Neural progenitor cell (in vitro differentiated cells): ENCODE data around the gene UBE2R2. TPM values are rescaled to one million over a fixed set of nuclear protein-coding genes. Genes with fewer than 3 reads are reported as not detected.

Source experiments
- DNase-seq: peaks from one replicate; pipeline ENCODE4 v3.0.0-alpha.2; 2016; ENCODE audit warnings: low spot score
- H2AFZ ChIP-seq: fragments of 200-600 bp; sonication (generic); replicated peaks from 2 replicates; pipeline ENCODE4 v1.6.1; 2016; ENCODE audit warnings: antibody characterized with exemption
- H3F3A ChIP-seq: fragments of 200-600 bp; sonication (generic); 2 replicates; pipeline ENCODE4 v1.6.1; 2016; ENCODE audit warnings: antibody characterized with exemption, low read depth
- H3K27ac ChIP-seq: fragments of 200-600 bp; sonication (generic); 2 replicates; pipeline ENCODE4 v1.5.1; 2016; ENCODE audit warnings: mild to moderate bottlenecking
- H3K27me3 ChIP-seq: fragments of 200-600 bp; sonication (generic); 2 replicates; pipeline ENCODE4 v1.6.1; 2016; ENCODE audit warnings: mild to moderate bottlenecking, moderate library complexity
- H3K36me3 ChIP-seq: fragments of 200-600 bp; sonication (generic); 2 replicates; pipeline ENCODE4 v1.5.1; 2016
- H3K4me1 ChIP-seq: fragments of 200-600 bp; sonication (generic); 2 replicates; pipeline ENCODE4 v1.6.1; 2016; ENCODE audit warnings: mixed run types
- H3K4me2 ChIP-seq: fragments of 200-600 bp; sonication (generic); 2 replicates; pipeline ENCODE4 v1.6.1; 2016
- H3K4me3 ChIP-seq: fragments of 200-600 bp; sonication (generic); 2 replicates; pipeline ENCODE4 v1.5.1; 2016
- H3K79me2 ChIP-seq: fragments of 200-600 bp; sonication (generic); 2 replicates; pipeline ENCODE4 v1.6.1; 2016; ENCODE audit warnings: low read depth
- H3K9ac ChIP-seq: fragments of 200-600 bp; sonication (generic); 2 replicates; pipeline ENCODE4 v1.6.1; 2016
- H3K9me3 ChIP-seq: fragments of 200-600 bp; sonication (generic); 2 replicates; pipeline ENCODE4 v1.5.1; 2016; ENCODE audit warnings: low read depth
- H4K20me1 ChIP-seq: fragments of 200-600 bp; sonication (generic); 2 replicates; pipeline ENCODE4 v1.6.1; 2016; ENCODE audit warnings: low read depth
- H3K27ac Mint-ChIP-seq: 3 replicates; pipeline ENCODE4 v1.8.0; 2021; ENCODE audit warnings: mixed read lengths
- H3K27me3 Mint-ChIP-seq: 2 replicates; pipeline ENCODE4 v1.8.0; 2022; ENCODE audit warnings: low read depth, mild to moderate bottlenecking, inconsistent platforms, moderate library complexity, mixed read lengths; ENCODE audit not compliant: insufficient read depth
- H3K36me3 Mint-ChIP-seq: 3 replicates; pipeline ENCODE4 v1.8.0; 2021; ENCODE audit warnings: mixed read lengths
- H3K4me1 Mint-ChIP-seq: 3 replicates; pipeline ENCODE4 v1.8.0; 2021; ENCODE audit warnings: mixed read lengths
- H3K4me3 Mint-ChIP-seq: 3 replicates; pipeline ENCODE4 v1.8.0; 2021; ENCODE audit warnings: mild to moderate bottlenecking, moderate library complexity, mixed read lengths
- H3K9me3 Mint-ChIP-seq: 3 replicates; pipeline ENCODE4 v1.8.0; 2020; ENCODE audit warnings: mixed read lengths
- EZH2 ChIP-seq: fragments of 200-600 bp; sonication (generic); IDR thresholded peaks from 2 replicates; pipeline ENCODE4 v1.6.1; 2017; ENCODE audit warnings: antibody characterized with exemption, mild to moderate bottlenecking, moderate library complexity
- EZH2phosphoT487 ChIP-seq: fragments of 200-600 bp; sonication (generic); IDR thresholded peaks from 2 replicates; pipeline ENCODE4 v1.6.1; 2017; ENCODE audit warnings: antibody characterized with exemption
- total RNA-seq: library from RNA; depleted of rRNA; stranded (reverse); fragments of >200 nt; gene quantifications from 2 replicates; pipeline ENCODE4 v1.2.3, GENCODE V29; 2015; ENCODE audit warnings: low replicate concordance
- TF ChIP-seq, protein P1 (sequence below): fragments of 200-600 bp; sonication (generic); IDR thresholded peaks from 2 replicates; pipeline ENCODE4 v1.5.1; 2017; ENCODE audit warnings: antibody characterized with exemption, mild to moderate bottlenecking

UBE2R2 gene
- total RNA-seq, 1 donor from 2014 or later: 68.3 TPM

DNA sequence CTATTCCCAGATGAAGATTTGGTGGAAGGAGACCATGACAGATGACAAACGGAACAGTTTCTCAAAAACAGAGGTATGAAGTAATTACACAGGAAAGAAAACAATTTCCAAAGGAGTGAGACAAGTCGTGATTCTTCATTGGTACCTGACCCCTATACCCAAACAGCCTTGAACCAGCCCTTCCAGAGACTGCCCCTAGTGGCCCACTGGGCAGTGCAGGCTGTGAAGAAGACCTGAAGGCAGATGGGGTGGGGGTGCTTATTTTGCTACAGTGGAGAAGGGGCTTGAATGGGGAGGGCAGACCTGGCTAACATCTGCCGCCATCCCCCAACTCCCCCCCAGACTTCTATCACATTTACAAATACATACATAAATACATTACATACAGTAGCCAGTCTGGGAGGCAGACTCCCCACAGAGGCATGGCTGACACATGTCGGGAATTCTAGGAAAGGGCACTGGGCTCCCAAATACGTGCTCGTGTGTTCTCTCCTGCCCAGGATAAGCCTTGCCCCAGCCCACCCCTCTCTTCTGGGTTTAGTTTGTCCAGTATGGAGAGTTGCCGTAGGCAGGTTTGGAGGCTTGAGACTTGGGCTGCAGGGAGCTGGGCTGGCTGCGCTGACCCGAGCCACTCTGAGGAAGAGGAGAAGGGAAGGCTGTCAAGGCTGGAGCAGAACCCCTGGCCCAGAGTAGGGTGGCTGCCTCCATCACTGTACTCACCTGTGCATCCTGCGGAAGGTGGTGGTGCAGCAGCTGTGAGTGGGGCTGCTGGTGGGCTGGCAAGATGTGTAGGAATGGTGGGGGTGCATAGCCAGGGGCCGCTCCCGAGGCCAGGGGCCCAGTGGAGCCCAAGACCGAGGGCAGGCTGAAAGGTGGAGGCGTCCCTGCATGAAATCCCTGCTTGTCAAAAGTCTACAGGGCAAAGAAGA, 105.3 kb downstream of the UBE2R2 start:
- Mint-ChIP-seq H3K27me3 (peaks cover 7% of the 10 kb centered on the region), H3K4me1 (peaks cover 14% of the 10 kb centered on the region), H3K27ac (no peak overlapping the region), H3K4me3 (no peak overlapping the region), H3K9me3 (no peaks in the 10 kb centered on the region), H3K36me3 (peaks cover 21% of the 10 kb centered on the region)
- H3K27me3 ChIP-seq: no peaks in the 10 kb centered on the region
- H3K4me1 ChIP-seq: peaks cover 17% of the 10 kb centered on the region
- peaks cover 57% of the 10 kb centered on the region for H3F3A ChIP-seq
- H3K9ac ChIP-seq: no peak overlapping the region
- DNase-seq: peak; percentile 46
- H2AFZ ChIP-seq: no peak overlapping the region
- H3K4me3 ChIP-seq: no peak overlapping the region
- H3K4me2 ChIP-seq: no peak overlapping the region
- TF ChIP-seq EZH2: no peak
- no peak for TF ChIP-seq EZH2phosphoT487
- TF ChIP-seq, protein P1, sequence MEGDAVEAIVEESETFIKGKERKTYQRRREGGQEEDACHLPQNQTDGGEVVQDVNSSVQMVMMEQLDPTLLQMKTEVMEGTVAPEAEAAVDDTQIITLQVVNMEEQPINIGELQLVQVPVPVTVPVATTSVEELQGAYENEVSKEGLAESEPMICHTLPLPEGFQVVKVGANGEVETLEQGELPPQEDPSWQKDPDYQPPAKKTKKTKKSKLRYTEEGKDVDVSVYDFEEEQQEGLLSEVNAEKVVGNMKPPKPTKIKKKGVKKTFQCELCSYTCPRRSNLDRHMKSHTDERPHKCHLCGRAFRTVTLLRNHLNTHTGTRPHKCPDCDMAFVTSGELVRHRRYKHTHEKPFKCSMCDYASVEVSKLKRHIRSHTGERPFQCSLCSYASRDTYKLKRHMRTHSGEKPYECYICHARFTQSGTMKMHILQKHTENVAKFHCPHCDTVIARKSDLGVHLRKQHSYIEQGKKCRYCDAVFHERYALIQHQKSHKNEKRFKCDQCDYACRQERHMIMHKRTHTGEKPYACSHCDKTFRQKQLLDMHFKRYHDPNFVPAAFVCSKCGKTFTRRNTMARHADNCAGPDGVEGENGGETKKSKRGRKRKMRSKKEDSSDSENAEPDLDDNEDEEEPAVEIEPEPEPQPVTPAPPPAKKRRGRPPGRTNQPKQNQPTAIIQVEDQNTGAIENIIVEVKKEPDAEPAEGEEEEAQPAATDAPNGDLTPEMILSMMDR: peak; percentile 71
- no peak overlapping the region for H3K27ac ChIP-seq
- no peaks in the 10 kb centered on the region for H3K9me3 ChIP-seq
- no peaks in the 10 kb centered on the region for H3K36me3 ChIP-seq
- H4K20me1 ChIP-seq: peaks cover 13% of the 10 kb centered on the region
- H3K79me2 ChIP-seq: no peaks in the 10 kb centered on the region

DNA sequence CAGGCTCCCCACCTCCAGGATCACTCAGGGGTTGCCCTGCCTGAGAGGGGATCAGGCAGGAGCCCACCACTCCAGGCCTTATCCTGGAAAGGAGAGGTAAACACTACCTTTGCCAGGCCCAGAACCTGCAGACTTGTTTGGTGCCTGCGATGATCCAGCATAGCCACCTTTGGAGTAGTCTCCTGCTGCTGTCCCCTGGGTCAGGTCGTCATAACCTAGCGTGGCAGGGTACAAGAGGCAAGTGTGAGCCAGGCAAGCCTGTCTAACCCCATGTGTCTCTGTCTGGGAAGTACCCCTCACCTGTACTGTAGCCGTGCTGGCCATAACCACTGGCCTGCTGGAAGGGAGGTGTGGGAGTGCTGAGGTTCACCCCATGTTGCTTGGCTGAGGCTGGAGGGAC, 106.1 kb downstream of the UBE2R2 start:
- no peak overlapping the region for H3K27ac Mint-ChIP-seq
- peaks cover 20% of the 10 kb centered on the region for H3K36me3 Mint-ChIP-seq
- H3K4me3 ChIP-seq: no peak overlapping the region
- no peak overlapping the region for H2AFZ ChIP-seq
- no peaks in the 10 kb centered on the region for H3K79me2 ChIP-seq
- H3K4me1 ChIP-seq: peaks cover 17% of the 10 kb centered on the region
- no peak for DNase-seq
- H3K27me3 Mint-ChIP-seq: peaks cover 7% of the 10 kb centered on the region
- H3F3A ChIP-seq: peaks cover 57% of the 10 kb centered on the region
- H3K36me3 ChIP-seq: no peaks in the 10 kb centered on the region
- H3K4me1 Mint-ChIP-seq: peaks cover 14% of the 10 kb centered on the region
- no peak overlapping the region for H3K4me3 Mint-ChIP-seq
- H3K9me3 Mint-ChIP-seq: no peaks in the 10 kb centered on the region
- no peak overlapping the region for H3K27ac ChIP-seq
- no peaks in the 10 kb centered on the region for H3K9me3 ChIP-seq
- H3K9ac ChIP-seq: no peak overlapping the region
- TF ChIP-seq EZH2 (no peak), EZH2phosphoT487 (no peak)
- TF ChIP-seq, protein P1: no peak
- no peak overlapping the region for H3K4me2 ChIP-seq
- H3K27me3 ChIP-seq: no peaks in the 10 kb centered on the region
- H4K20me1 ChIP-seq: peaks cover 13% of the 10 kb centered on the region

DNA sequence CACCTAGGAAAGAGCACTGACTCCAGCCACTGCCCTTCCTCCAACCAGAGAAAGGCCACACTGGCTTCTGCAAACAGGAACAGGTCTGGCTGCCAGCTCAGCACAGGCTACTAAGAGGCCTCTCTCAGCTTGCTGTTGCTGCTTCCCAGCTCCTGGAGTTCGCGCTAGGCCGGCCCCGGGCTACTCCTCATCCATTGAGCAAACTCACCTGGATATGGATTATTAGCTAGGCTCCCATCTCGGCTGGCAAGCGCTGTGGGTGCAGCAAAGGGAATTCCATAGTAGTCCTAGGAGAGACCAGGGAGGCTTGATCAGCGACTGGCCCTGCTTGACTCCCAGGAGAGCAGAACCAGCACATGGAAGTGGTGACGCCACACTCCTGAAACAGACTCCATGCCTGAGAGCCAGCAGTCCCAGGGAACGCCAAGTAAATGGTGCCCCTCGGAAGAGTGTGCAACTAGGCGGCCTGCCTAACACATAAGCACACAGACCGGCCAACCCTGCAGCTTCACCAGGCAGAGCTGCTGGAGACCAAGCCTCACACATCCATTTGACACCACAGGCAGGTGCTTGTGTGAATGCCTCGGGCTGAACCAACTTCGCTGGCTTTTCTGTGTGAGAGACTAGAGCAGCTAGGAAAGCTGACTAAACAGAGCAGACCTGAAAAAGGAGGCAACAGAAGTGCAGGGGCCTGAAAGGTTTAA, 107.2 kb downstream of the UBE2R2 start:
- H3K27me3 ChIP-seq: no peaks in the 10 kb centered on the region
- no peak for DNase-seq
- peaks cover 13% of the 10 kb centered on the region for H4K20me1 ChIP-seq
- no peaks in the 10 kb centered on the region for H3K9me3 Mint-ChIP-seq
- no peaks in the 10 kb centered on the region for H3K9me3 ChIP-seq
- no peak overlapping the region for H3K9ac ChIP-seq
- H3K27me3 Mint-ChIP-seq: peaks cover 5% of the 10 kb centered on the region
- no peak overlapping the region for H3K4me3 ChIP-seq
- H3K36me3 ChIP-seq: no peaks in the 10 kb centered on the region
- TF ChIP-seq, protein P1: no peak
- TF ChIP-seq EZH2phosphoT487: no peak
- no peak for TF ChIP-seq EZH2
- no peak overlapping the region for H3K27ac Mint-ChIP-seq
- H3K4me1 Mint-ChIP-seq: peaks cover 14% of the 10 kb centered on the region
- no peak overlapping the region for H3K4me2 ChIP-seq
- no peaks in the 10 kb centered on the region for H3K79me2 ChIP-seq
- H3K27ac ChIP-seq: no peak overlapping the region
- no peak overlapping the region for H2AFZ ChIP-seq
- peaks cover 49% of the 10 kb centered on the region for H3F3A ChIP-seq
- peaks cover 17% of the 10 kb centered on the region for H3K4me1 ChIP-seq
- H3K36me3 Mint-ChIP-seq: peaks cover 16% of the 10 kb centered on the region
- H3K4me3 Mint-ChIP-seq: no peak overlapping the region
